ENCODE measurements around the gene AFF3.

The AFF3 gene

DNA sequence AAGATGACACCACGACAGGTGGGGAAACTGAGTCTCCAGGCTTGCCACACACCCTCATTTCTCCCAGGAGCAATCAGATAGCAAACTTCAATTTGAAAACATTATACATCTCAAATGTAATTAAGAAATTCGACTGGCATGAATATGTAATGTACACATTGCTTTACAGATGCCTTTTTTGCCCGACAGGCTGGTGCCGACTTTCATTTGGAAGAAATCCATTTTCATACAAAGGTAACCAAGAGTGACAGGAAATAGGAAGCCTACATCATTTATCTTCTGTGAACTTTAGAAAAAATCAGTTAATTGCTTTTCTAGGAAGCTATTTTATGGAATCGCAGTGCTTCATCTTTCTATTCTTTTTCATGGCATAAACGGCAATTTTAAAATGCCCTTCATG, 140.3 kb downstream of the AFF3 start:
- no peak for DNase-seq

DNA sequence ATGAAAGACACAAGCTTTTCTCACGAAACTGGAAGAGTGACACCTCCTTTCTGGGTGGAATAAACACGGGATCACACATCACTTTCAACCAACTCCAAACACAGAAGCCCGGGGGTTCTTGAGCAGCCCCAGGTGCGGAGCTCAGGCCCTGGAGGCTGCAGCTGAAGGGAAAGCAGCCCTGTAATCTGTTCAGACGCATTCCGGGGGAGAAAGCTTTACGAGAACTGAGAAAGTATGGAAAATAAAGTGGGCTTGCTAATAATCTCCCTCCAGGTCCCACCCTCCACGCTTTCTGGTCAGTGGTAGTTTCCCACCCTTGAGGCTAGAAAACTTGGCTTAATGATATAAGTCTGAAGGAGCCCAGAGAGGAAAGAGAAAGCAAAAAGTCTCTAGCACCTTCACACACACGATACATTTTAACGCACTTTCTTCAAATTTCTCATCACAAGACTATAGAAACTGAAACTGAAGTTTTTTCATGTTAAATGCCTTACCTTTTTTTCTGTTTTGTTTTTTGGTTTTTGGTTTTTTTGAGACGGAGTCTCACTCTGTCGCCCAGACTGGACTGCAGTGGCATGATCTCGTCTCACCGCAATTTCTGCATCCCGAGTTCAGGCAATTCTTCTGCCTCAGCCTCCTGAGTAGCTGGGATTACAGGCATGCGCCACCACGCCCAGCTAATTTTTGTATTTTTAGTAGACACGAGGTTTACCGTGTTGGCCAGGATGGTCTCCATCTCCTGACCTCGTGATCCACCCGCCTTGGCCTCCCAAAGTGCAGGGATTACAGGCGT, 141.3 kb downstream of the AFF3 start:
- DNase-seq, result no peak

DNA sequence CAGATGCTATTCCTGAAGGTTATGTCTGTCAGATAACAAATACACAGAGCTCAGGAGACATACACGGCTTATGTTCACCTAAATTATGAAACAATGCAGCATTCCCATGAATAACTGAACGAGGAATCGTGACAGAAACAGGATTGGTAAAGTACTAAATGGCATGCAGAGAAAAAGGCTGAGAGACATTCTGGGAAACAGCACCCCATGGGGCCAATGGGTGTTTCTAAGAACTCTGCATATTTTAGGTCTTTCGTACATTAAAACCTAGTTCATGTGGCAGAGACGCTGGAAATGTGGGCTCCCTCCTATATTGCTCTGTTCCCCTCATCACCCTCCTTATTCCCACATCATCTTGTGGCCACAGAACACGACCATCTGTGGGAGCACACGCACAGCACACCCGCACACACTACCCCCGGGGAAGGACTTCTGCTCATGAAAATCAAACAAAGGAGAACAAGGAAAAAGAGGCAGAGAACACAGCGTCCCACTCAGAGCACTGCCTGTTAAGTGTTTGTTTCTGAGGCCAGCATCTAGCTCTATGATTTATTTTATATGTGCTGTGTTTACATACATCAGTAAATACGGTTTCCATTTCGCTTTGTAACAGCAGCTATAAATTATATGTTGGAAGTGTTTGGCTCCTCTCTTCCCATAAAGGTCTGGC, 143.6 kb downstream of the AFF3 start:
- no peak for DNase-seq

DNA sequence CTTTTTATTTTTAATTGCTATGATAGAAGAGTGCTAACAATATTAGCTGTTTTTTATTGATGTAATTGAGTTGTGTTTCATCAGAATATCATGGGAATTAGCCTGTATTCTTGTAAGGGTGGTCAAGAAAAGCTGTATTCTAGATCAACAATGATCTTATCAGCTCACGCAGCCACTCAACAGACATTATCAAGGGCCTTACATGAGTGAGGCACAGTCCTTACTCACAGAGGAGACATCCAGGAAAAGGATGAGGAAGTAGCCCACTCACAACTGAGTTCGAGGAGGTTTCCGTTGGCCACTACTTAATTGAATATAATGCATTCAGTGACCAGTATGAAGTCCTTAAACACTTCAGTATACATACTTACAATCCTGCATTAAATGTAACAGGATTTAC, 152.5 kb downstream of the AFF3 start:
- DNase-seq, result no peak

DNA sequence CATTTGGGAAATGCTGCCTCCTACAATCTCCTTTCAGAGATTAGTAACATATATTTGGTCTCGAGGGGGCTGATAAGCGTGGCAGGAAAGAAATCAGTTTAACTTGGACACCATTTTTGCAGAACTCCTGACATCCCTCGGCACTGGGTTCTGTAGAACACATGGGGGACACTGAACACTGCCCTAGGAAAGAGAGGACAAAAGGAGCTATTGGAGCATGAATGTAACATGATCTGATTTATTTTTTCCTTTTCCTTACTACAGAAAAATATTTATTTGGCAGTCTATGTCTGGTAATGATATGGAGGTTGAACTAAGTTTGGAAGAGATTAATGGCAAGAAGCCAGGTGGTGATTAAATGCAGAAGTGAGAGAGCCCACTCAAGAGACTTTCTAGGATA, 153.8 kb downstream of the AFF3 start:
- no peak for DNase-seq

DNA sequence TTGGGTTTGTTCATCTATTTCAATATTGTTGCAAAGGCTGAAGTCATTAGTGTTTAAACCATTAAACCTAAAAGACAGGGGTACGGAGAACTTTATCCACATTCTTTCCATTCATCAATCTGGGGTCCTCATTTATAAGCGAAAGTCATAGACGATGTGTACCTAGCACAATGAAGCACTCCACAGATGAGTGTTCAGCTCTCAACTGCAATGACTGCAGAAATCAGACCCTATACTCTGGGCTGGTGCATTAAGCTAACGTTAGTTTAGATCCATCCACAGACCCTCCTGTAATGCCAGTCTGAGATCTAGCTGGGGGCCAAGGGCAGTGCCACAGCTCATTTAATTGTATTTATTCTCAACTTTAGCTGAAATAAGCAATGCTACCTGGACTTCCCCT, 155.2 kb downstream of the AFF3 start:
- DNase-seq, result no peak

DNA sequence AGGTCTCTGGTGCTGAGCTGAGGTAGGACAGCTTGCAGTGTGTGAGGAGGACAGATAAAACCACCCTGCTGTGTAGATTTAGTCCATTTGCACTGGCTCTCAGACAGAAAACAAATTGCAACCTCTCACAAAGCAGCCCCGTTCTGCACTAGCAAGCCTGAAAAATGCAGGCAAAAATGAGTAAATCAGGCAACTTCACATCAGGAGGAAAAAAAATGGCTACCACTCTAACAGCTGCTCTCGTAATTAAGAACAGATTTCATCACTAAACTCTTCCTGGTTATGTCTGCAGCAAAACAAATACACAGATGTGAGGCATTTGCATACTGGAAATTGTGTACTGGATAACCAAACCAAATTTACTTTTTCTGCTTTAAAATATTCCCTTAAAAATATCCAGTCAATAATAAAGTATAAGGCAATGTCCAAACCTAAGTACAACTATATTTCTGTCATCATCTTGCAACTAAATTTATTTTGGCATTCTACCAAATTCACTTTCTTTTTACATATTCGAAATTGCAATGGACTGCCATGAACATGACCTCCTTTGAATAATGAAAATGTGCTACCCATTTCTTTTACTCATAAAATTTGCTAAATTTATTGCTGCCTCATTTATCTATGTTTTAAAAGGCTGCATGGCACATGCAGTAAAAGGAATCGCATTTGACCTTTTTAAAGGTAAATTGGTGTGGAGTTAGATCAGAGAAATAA, 157.4 kb downstream of the AFF3 start:
- no peak for DNase-seq

DNA sequence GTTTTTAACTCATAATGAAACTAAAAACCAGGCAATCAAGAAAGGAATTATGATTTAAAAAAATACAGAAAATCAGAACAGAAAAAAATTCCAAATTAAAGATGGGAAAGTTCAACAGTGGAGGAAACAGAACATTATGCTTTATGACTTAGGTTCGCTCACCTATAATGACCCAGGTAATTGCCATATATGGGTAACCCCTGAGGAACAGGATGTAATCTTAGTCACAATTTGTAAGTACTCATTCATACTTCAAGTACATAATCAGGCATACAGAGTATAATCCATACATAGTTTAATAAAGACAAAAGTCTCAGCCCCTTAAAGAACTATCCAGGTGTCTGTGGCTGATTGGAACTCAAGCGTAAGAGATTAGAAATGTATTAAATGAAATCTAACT, 159.6 kb downstream of the AFF3 start:
- DNase-seq, result no peak

DNA sequence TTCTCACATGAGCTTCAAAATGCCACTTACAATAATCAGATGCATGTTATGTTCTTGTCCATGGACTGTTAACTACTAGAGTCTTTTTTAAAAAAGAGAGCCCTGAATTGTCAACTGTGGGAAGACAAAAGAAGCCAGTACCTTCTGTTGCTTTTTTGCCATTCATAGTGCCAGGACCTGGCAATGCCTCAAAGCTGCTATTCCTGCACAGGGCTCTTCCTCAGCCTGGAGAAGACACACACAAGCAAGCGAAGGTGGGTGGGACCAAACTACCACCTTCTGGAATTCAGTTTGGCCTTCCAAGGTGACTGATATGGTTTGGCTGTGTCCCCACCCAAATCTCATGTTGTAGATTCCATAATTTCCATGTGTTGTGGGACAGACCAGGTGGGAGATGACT, 160.6 kb downstream of the AFF3 start:
- DNase-seq, result no peak

DNA sequence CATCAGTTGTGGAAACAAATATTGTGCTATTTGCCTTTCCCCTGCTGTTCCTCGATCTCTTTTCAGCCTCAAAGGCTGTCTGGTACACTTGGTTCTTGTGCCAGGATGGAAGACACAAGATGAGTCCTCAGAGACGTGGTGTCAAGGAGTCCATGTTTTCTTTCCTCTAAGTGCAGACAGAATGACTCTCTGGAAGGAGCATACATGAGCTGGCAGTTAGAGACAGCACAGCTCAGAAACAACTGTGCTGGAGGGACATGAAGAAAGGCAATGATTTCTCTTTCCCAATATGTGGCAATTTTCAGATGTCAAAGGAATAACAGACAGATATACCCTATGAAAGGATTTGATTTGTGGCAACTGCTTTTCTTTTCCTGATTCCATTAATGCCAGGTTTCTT, 162.2 kb downstream of the AFF3 start:
- no peak for DNase-seq

DNA sequence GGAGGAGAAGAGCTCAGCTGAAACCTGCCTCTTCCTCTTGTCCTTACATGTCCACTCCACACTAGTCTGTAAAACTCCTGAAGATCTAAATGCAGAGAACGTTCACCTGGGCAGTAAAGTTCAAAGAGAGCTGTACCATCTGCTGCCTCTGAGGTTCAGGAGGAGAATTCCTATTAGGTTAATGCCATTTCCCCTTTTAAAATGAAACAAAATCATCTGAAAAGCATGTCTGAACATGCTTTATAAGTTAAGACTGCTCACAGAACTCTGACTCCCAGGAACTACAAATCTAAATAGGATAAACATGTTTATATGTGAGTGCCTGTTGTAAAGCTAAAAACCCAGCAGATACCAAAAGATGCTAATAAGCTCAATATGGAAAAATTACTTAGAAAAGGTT, 164.4 kb downstream of the AFF3 start:
- no peak for DNase-seq

DNA sequence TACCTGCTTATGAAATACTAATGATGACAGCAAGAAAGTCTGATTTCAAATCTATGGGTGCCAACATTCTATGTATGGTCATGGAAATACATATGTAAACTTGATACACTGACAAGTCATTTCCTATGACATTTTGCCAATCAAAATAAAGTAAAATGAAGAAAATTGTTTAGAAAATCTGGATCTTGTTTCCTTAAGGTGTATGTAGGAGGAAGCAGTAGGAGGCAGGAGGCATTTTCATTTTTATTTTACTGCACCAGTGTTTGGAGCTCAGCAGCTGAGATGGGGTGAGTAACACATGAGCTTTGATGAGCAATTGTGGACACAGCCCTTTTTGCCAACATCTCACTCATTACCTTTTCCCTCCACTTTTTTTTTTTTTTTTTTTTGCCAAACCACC, 167.0 kb downstream of the AFF3 start:
- no peak for DNase-seq

DNA sequence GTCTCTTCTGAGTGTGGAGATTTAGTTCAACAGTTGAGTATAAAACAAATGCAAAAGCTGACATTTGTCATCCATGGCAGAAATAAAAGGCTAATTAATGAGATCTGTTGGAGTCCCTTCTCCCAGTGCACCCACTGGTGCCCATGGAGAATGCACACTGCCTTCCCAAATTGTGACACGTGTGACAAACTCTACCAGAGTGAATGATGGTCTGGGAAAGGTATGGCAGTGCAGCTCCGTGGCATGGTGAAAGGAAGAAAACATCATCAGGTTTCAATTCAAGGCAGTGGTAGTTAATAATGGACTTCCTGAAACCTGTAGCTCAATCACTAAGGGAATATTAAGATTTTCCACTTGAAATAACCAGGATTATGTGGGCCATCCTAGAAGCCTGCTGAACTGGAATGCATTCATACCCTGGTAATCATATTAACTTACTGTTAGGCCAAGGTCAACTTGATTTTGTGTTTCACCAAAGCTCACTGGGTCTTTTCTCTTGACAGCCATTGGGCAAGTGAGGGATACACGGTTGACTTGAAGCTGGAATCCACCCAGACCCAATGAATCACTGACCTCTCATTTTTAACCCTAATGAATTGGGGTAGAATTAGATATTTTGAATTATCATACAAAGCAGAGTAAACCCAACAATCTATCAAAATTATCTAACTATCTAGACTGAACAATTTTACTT, 167.6 kb downstream of the AFF3 start:
- no peak for DNase-seq

DNA sequence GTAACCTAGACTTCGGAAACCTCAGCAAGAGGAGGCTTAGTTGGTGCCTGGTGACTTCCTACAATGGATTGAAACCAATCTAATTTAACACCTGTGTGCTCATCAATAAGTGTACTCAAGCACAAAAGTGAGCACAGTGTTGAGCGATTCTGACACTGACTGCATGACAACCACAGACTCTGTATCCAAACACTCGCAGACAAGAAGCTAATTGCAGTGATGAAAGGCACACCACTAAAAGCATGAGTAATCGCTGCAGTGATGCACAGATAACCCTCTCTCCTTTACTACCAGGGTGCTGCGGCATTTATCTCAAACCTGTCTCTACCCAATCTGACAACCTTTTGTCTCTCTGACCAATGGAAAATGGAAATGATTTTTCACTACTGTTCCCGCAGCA, 168.1 kb downstream of the AFF3 start:
- no peak for DNase-seq

DNA sequence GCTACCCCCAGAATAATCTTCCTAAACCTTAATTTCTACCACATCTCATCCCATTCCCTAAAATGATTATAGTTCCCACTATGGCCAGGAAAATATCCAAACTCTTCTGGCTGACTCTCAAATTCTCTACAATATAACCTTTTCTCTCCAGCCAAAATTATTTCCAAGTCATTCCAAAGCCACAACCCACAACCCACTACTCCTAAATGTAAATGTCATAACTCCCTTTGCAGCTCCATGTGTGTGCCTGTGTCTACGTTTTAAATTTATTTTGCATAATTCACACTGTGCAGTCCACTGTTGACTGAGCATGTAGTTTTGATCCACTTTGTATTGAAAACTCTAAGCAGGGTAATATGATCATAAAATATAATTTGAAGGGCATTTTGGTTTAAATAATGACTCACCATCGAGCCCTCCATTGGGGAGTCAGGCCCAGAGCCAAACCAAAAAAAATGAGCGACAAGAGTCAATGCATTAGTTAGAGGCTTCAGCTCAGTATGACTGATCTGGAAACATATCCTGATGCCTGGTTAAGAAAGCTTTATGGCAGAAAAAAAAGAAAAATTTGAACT, 171.0 kb downstream of the AFF3 start:
- DNase-seq, result no peak

DNA sequence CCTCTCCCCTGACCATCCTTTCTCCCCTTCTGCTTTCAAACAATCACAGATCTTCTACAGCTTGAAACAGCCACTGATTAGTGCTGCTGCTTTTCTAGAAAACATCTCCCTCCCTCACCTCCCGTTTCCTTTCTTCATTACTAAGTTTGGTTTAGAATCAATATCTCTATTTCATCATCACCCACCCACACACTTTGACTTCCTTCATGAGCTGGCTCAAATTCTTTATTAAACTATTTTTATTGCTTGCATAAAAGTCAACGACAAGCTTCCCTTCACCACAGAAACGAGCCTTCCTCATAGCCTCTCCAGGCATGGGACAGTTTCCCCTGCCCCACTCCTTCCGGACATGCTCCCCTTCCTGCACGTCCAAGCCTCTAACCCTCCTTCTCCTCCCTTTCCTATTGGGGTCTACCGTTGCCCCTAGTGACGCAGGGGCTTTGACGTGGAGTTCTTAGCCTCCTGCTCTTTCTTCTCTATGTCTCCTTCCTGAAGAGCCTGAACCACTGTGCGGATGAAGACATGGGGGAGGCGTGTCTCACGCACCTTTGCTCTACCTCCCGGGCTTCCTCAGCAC, 172.0 kb downstream of the AFF3 start:
- no peak for DNase-seq

DNA sequence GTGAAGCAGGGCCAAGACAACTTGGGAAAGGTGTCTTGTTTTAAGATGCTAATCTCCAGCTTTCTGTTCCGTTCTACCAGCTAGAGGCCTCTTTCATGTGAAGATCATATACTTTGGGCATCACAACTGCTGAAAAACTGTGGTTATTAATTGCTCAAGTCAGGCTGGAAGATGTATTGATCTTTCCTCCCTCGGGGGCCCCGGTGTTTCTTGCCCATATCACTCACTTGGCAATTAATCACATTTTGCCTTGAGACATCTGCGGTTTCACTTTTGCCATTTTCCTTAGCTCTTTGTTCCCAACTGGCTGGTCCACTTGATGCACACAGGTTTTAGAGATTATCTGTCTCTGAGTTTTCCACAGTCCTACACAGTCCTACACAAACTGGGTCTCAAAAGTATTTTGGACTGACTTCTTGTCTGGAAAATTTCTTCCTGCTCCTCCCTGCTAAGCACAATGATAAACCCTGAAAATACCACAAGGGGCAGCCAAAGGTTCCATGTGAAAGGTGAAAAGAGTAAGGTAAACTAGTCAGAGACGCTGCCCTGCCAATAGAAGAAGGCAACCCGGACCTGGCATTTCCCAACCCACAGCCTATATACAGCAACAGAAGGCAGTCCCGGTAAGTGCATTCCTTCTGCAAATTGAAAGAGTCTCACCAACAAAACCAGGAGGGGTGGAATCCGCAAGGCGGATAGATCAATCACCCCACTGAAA, 181.0 kb downstream of the AFF3 start:
- no peak for DNase-seq

DNA sequence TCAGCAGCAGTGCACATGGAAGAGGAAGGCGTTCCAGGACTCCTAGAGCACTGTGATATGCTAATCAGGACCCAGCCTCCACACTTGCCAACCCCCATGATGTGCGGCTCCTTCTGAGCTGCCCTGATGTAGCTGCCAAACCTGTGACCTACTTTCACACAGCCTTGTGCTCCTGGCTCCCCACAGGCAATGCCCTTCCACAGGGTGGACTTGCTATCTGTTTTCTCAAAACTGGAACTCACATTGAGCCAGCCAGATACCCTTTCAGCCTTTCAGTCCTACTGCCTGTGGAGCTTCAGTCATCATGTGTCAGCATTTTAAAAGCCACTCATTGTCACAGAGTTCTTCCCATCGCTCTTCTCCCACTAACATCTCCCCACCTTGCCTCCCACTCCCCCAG, 181.6 kb downstream of the AFF3 start:
- DNase-seq, result no peak

DNA sequence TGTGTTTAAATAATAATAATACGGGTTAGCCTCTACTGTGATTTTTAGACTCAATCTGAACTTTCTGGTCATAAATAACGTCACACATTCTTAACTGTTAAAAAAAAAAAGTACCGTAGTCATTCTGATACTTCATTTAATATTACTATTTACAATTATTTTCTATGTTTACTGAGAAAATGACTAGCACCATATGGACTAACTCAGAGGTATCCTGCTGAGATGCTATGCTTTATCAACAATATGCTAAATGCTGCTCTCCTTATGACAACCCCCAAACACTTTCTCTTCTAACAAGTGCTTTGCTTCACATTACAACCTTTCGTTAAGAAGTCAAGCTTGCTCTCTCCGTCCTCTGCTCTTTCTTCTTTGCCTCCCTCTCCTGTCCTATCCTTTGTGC, 182.1 kb downstream of the AFF3 start:
- no peak for DNase-seq

DNA sequence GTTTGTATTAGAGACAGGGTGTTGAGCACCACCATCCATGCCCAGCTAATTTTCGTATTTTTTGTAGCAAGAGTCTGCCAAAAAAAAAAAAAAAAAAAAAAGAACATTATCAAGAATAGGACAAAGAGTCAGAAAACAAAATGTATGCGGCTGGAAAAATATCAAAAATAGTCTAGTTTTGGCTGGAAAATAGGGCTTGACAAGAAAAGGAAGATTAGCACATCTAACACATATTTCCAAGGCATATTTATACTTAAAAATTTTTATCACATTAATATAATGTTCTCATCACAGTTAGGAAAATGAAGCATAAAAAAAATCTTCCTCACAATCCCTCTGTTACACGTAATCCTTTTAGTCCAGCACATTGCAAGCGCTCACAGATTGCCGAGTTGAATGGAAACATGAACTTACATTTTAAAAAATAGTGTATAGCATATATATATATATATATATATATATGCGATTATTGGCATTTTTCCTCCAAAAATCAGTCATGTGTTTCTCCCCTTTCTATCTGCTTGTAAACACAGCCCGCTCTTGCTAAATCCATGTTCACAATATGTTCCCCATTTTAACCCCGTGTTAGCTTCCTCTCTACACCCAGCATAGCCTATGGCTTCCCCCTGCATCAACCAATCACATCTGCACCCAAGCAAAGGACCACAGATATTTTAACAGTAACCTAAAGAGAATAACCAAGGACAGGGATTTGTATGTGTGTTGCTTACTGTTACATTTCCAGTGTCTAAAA, 183.0 kb downstream of the AFF3 start:
- DNase-seq, result no peak

All from stimulated activated naive CD4-positive, alpha-beta T cell (primary cell).